CD4-positive, alpha-beta T cell treated with Interleukin-10 for 1 hour (primary cell): ENCODE measurements around the gene CTSA.

Source experiments
- DNase-seq: peaks from one replicate; pipeline ENCODE4 v3.0.0-alpha.2; 2020

CTSA gene

GRCh38 chr20:45944151-45944964 is 53.2 kb downstream of the CTSA start:
- no peak for DNase-seq

- DNase-seq = no peak
Observed at GRCh38 chr20:45944965-45945677, 54.0 kb downstream of the CTSA start.

GRCh38 chr20:45945678-45946148 is 54.6 kb downstream of the CTSA start:
- no peak for DNase-seq

GRCh38 chr20:45946149-45946970 is 55.2 kb downstream of the CTSA start:
- peak; percentile 53 for DNase-seq

- no peak for DNase-seq
Observed at GRCh38 chr20:45947110-45947866, 56.2 kb downstream of the CTSA start.

- no peak for DNase-seq
Observed at GRCh38 chr20:45948261-45948733, 57.2 kb downstream of the CTSA start.
